GM23338 (cell line): Measurements from ENCODE around the gene PCDHGA5. TPM values are rescaled to one million over a fixed set of nuclear protein-coding genes. Genes with fewer than 3 reads are reported as not detected.

Source experiments
- ATAC-seq: fragments of 200-7000 bp; cut with Tn5 transposase; 3 replicates; pipeline ENCODE4 v1.9.1; 2020
- DNase-seq: peaks from one replicate; pipeline ENCODE4 v3.0.0-alpha.2; 2015; ENCODE audit warnings: low spot score
- H2AFZ ChIP-seq: fragments of 200-600 bp; sonication (generic); 2 replicates; pipeline ENCODE4 v1.8.0; 2016; ENCODE audit warnings: antibody characterized with exemption, mild to moderate bottlenecking, moderate library complexity
- H3F3A ChIP-seq: fragments of 200-600 bp; sonication (generic); replicated peaks from 2 replicates; pipeline ENCODE4 v1.8.0; 2017; ENCODE audit warnings: antibody characterized with exemption, mixed run types, low read depth
- H3K27ac ChIP-seq: fragments of 200-600 bp; sonication (generic); 2 replicates; pipeline ENCODE4 v1.6.1; 2016; ENCODE audit warnings: low read depth
- H3K27me3 ChIP-seq: fragments of 200-600 bp; sonication (generic); 2 replicates; pipeline ENCODE4 v1.8.0; 2016; ENCODE audit warnings: mild to moderate bottlenecking, mixed run types, moderate library complexity; ENCODE audit not compliant: insufficient read depth
- H3K36me3 ChIP-seq: fragments of 200-600 bp; sonication (generic); 2 replicates; pipeline ENCODE4 v1.8.0; 2016; ENCODE audit warnings: mild to moderate bottlenecking; ENCODE audit not compliant: insufficient read depth
- H3K4me1 ChIP-seq: fragments of 200-600 bp; sonication (generic); 2 replicates; pipeline ENCODE4 v1.8.0; 2016; ENCODE audit warnings: mild to moderate bottlenecking, moderate library complexity; ENCODE audit not compliant: insufficient read depth
- H3K4me2 ChIP-seq: fragments of 200-600 bp; sonication (generic); 2 replicates; pipeline ENCODE4 v1.7.1; 2017; ENCODE audit warnings: mixed run types
- H3K4me3 ChIP-seq: fragments of 200-600 bp; sonication (generic); 2 replicates; pipeline ENCODE4 v1.6.1; 2016; ENCODE audit warnings: mixed run types
- H3K79me2 ChIP-seq: fragments of 200-600 bp; sonication (generic); replicated peaks from 2 replicates; pipeline ENCODE4 v1.8.0; 2017; ENCODE audit warnings: mild to moderate bottlenecking; ENCODE audit not compliant: insufficient read depth
- H3K9me2 ChIP-seq: fragments of 200-600 bp; sonication (generic); 2 replicates; pipeline ENCODE4 v1.8.0; 2017; ENCODE audit not compliant: insufficient read depth
- H4K20me1 ChIP-seq: fragments of 200-600 bp; sonication (generic); replicated peaks from 2 replicates; pipeline ENCODE4 v1.8.0; 2017; ENCODE audit warnings: mild to moderate bottlenecking; ENCODE audit not compliant: insufficient read depth
- H3K27ac Mint-ChIP-seq: 2 replicates; pipeline ENCODE4 v1.8.0; 2020; ENCODE audit warnings: inconsistent platforms, mild to moderate bottlenecking, moderate library complexity, mixed read lengths
- H3K27me3 Mint-ChIP-seq: 3 replicates; pipeline ENCODE4 v1.8.0; 2022; ENCODE audit warnings: low read depth, mild to moderate bottlenecking, moderate library complexity, mixed read lengths, inconsistent platforms; ENCODE audit not compliant: insufficient read depth, poor library complexity
- H3K36me3 Mint-ChIP-seq: 3 replicates; pipeline ENCODE4 v1.8.0; 2021; ENCODE audit warnings: low read depth, mild to moderate bottlenecking, inconsistent platforms, moderate library complexity, mixed read lengths
- H3K4me1 Mint-ChIP-seq: 3 replicates; pipeline ENCODE4 v1.8.0; 2020; ENCODE audit warnings: mild to moderate bottlenecking, inconsistent platforms, mixed read lengths
- H3K4me3 Mint-ChIP-seq: 3 replicates; pipeline ENCODE4 v1.8.0; 2021; ENCODE audit warnings: moderate library complexity, mild to moderate bottlenecking, inconsistent platforms, mixed read lengths
- H3K9me3 Mint-ChIP-seq: 3 replicates; pipeline ENCODE4 v1.8.0; 2020; ENCODE audit warnings: moderate library complexity, mild to moderate bottlenecking, inconsistent platforms, mixed read lengths
- CREB1 ChIP-seq: fragments of 250-450 bp; sonication (Bioruptor Pico); IDR thresholded peaks from 2 replicates; pipeline ENCODE4 v1.5.0; 2020; ENCODE audit warnings: low read depth, mild to moderate bottlenecking, moderate library complexity
- CTCF ChIP-seq, 2 experiments: fragments of 200-600 bp in 1 of 2; sonication (generic) in 1 of 2; conservative IDR thresholded peaks; 2 replicates each; pipeline versions ENCODE4 v1.5.1 to v1.6.1; 2016 to 2017; ENCODE audit warnings: antibody characterized with exemption in 2 of 2, low read depth in 2 of 2, mild to moderate bottlenecking in 2 of 2, moderate library complexity in 1 of 2
- ETS1 ChIP-seq: IDR thresholded peaks from 2 replicates; pipeline ENCODE4 v1.6.1; 2016; ENCODE audit warnings: antibody characterized with exemption
- EZH2 ChIP-seq: fragments of 200-600 bp; sonication (generic); IDR thresholded peaks from one replicate; pipeline ENCODE4 v1.8.0; 2017; ENCODE audit warnings: antibody characterized with exemption, mild to moderate bottlenecking, low read depth; ENCODE audit not compliant: unreplicated experiment
- EZH2phosphoT487 ChIP-seq: fragments of 200-600 bp; sonication (generic); IDR thresholded peaks from one replicate; pipeline ENCODE4 v1.8.1; 2018; ENCODE audit warnings: antibody characterized with exemption; ENCODE audit not compliant: unreplicated experiment
- JUNB ChIP-seq: IDR thresholded peaks from one replicate; pipeline ENCODE4 v1.6.1; 2016; ENCODE audit warnings: antibody characterized with exemption; ENCODE audit not compliant: unreplicated experiment
- NANOG ChIP-seq: IDR thresholded peaks from 2 replicates; pipeline ENCODE4 v1.6.1; 2016; ENCODE audit warnings: antibody characterized with exemption, borderline replicate concordance
- POLR2AphosphoS5 ChIP-seq: IDR thresholded peaks from 2 replicates; pipeline ENCODE4 v1.6.1; 2016; ENCODE audit warnings: antibody characterized with exemption, low read depth
- REST ChIP-seq: IDR thresholded peaks from one replicate; pipeline ENCODE4 v1.6.1; 2018; ENCODE audit warnings: antibody characterized with exemption; ENCODE audit not compliant: unreplicated experiment
- STAT1 ChIP-seq: IDR thresholded peaks from one replicate; pipeline ENCODE4 v1.6.1; 2016; ENCODE audit warnings: antibody characterized with exemption; ENCODE audit not compliant: unreplicated experiment
- ZNF114 ChIP-seq: fragments of 250-450 bp; sonication (Bioruptor Pico); IDR thresholded peaks from 2 replicates; pipeline ENCODE4 v1.5.0; 2020; ENCODE audit warnings: mild to moderate bottlenecking, moderate library complexity
- ZNF331 ChIP-seq: fragments of 250-450 bp; sonication (Bioruptor Pico); IDR thresholded peaks from 2 replicates; pipeline ENCODE4 v1.5.0; 2020; ENCODE audit warnings: low read depth, mild to moderate bottlenecking, moderate library complexity
- ZNF462 ChIP-seq: fragments of 250-450 bp; sonication (Bioruptor Pico); IDR thresholded peaks from 2 replicates; pipeline ENCODE4 v1.5.0; 2020; ENCODE audit warnings: mild to moderate bottlenecking, moderate library complexity
- polyA plus RNA-seq: library from polyadenylated mRNA; unstranded; fragments of >200 nt; fragmentation: Nextera tagmentation; extraction: Ambion mirVana; gene quantifications from 2 replicates; pipeline ENCODE4 v1.2.1, GENCODE V29; 2016
- total RNA-seq: library from RNA; depleted of rRNA; stranded (reverse); fragments of >200 nt; shearing (Covaris generic); gene quantifications from 2 replicates; pipeline ENCODE4 v1.2.3, GENCODE V29; 2014

PCDHGA5 gene
- total and polyA plus RNA-seq, 2 experiments from 2014 or later: 0.55 to 3.1 TPM

- H3K79me2 ChIP-seq: no peaks in the 10 kb centered on the region
- no peak overlapping the region for H2AFZ ChIP-seq
- no peak overlapping the region for H3K27ac ChIP-seq
- no peak for TF ChIP-seq ETS1
- no peak for TF ChIP-seq CTCF (conservative IDR thresholded peaks at IDR 0.05; ENCODE audit: low read depth in 2 of 2)
- no peak for TF ChIP-seq REST
- no peak for TF ChIP-seq ZNF114
- no peak for TF ChIP-seq ZNF331 (CRISPR knock-in tag)
- TF ChIP-seq STAT1: no peak
- TF ChIP-seq ZNF462 (CRISPR knock-in tag): no peak
- TF ChIP-seq CREB1 (CRISPR knock-in tag): no peak
- no peak for TF ChIP-seq POLR2AphosphoS5
- no peak for TF ChIP-seq EZH2
- TF ChIP-seq EZH2phosphoT487: no peak
- TF ChIP-seq NANOG: no peak
- no peak for TF ChIP-seq JUNB
- no peak overlapping the region for H3K4me3 Mint-ChIP-seq
- DNase-seq (no peak), ATAC-seq (no peak)
- H3K36me3 Mint-ChIP-seq: peaks cover 54% of the 10 kb centered on the region
- H3K27ac Mint-ChIP-seq: no peak overlapping the region
- H3K4me2 ChIP-seq: no peak overlapping the region
- H3K9me3 Mint-ChIP-seq: peaks cover 63% of the 10 kb centered on the region
- H3K36me3 ChIP-seq: no peaks in the 10 kb centered on the region
- no peaks in the 10 kb centered on the region for H3K27me3 ChIP-seq
- H3K4me1 ChIP-seq: no peaks in the 10 kb centered on the region
- no peaks in the 10 kb centered on the region for H3K9me2 ChIP-seq
- no peaks in the 10 kb centered on the region for H3F3A ChIP-seq
- peaks cover 6% of the 10 kb centered on the region for H3K27me3 Mint-ChIP-seq
- peaks cover 2% of the 10 kb centered on the region; the same call in 1 of the 3 replicates for H3K4me1 Mint-ChIP-seq
- H3K4me3 ChIP-seq: no peak overlapping the region
- no peaks in the 10 kb centered on the region for H4K20me1 ChIP-seq
Measured at GRCh38 chr5:141371572-141372475, 7.9 kb downstream of the PCDHGA5 start.
